ENCODE data around the gene RAB31. TPM values are rescaled to one million over a fixed set of nuclear protein-coding genes. Genes with fewer than 3 reads are reported as not detected.

Gene RAB31
- polyA plus RNA-seq = 40.4 to 53.9 TPM (median 47.0 TPM) in 3 replicates
- 13.5 TPM for polyA plus RNA-seq (2011; ENCODE audit: low read depth)
- 42.4 and 68.1 TPM in 2 replicates for polyA plus RNA-seq (2011; cell fraction: cytosol; rRNA removed)
- polyA plus RNA-seq (2011; cell fraction: nucleus; rRNA removed) = 64.7 and 66.8 TPM in 2 replicates
- 22.9 and 43.5 TPM in 2 replicates for polyA plus RNA-seq (2012; ENCODE audit: low replicate concordance)
- 24.2 to 57.1 TPM (median 52.3 TPM) in 3 replicates for polyA minus RNA-seq
- 36.8 TPM for polyA minus RNA-seq (2011; cell fraction: cytosol; rRNA and poly(A)+ RNA removed)
- 14.5 and 32.2 TPM in 2 replicates for polyA minus RNA-seq (2011; cell fraction: nucleus; rRNA and poly(A)+ RNA removed)

GRCh38 chr18:9708057-9708433, at the start of gene RAB31:
TSS of gene RAB31 (plus strand) at chr18:9708301. CDS start at chr18:9708406, 105 bp downstream.
- Histone ChIP-seq H2AFZ (ENCODE audit: control insufficient read depth, low read length) (peak within 1 kb of the TSS; percentile 82), H3K4me1 (ENCODE audit: control insufficient read depth, extremely low read depth, insufficient read depth, low read length) (peaks cover 34% of the 10 kb centered on the region), H3K9me1 (ENCODE audit: control insufficient read depth, extremely low read depth, insufficient read depth, low read length) (no peaks in the 10 kb centered on the region), H3K9me3 (ENCODE audit: control insufficient read depth, low read depth, low read length) (no peaks in the 10 kb centered on the region), H3K4me3 (ENCODE audit: control insufficient read depth in 2 of 3, extremely low read depth in 1 of 3, insufficient read depth in 2 of 3, low read depth in 1 of 3, low read length in 3 of 3) (peak within 1 kb of the TSS; percentile 70 to 90 (median 74)), H3K27me3 (ENCODE audit: control insufficient read depth, extremely low read depth, insufficient read depth, low read length) (no peaks in the 10 kb centered on the region), H3K36me3 (ENCODE audit: control insufficient read depth in 2 of 2, extremely low read depth in 1 of 2, insufficient read depth in 2 of 2, low read length in 2 of 2) (peaks cover 3 to 11% of the 10 kb centered on the region in 2 experiments), H3K27ac (ENCODE audit: control insufficient read depth, insufficient read depth, low read length) (peak within 1 kb of the TSS; percentile 37), H3K4me2 (ENCODE audit: control insufficient read depth, extremely low read depth, insufficient read depth, low read depth, low read length) (peak within 1 kb of the TSS; percentile 91), H3K79me2 (ENCODE audit: control insufficient read depth, insufficient read depth, low read length) (peaks cover 34% of the 10 kb centered on the region), H3K9ac (ENCODE audit: control insufficient read depth, extremely low read depth, insufficient read depth, low read length) (peak within 1 kb of the TSS; percentile 83), H4K20me1 (ENCODE audit: control insufficient read depth, extremely low read depth, insufficient read depth, low read length) (no peaks in the 10 kb centered on the region)
- TF ChIP-seq EZH2 (IDR thresholded peaks at IDR 0.05; ENCODE audit: low read length) (no peak), CTCF (optimal IDR thresholded peaks at IDR 0.05 in 1 of 3, IDR thresholded peaks at IDR 0.05 in 1 of 3, conservative IDR thresholded peaks at IDR 0.05 in 1 of 3; ENCODE audit: extremely low read depth in 1 of 3, insufficient read depth in 2 of 3, low read length in 3 of 3) (peak in 1 of 3 experiments; percentile 25)
- dilution Hi-C loops (cut with MboI; ENCODE audit: extremely low pct_ligation_motif_present, low sequenced_read_pairs) = no loop called here
- FAIRE-seq (no peak), DNase-seq (ENCODE audit: low read depth, low spot score) (no peak)

- Histone ChIP-seq H3K36me3 (ENCODE audit: control insufficient read depth in 2 of 2, extremely low read depth in 1 of 2, insufficient read depth in 2 of 2, low read length in 2 of 2) (no peaks in the 10 kb centered on the region), H3K4me2 (ENCODE audit: control insufficient read depth, extremely low read depth, insufficient read depth, low read depth, low read length) (no peak overlapping the region), H3K9ac (ENCODE audit: control insufficient read depth, extremely low read depth, insufficient read depth, low read length) (no peak overlapping the region), H3K4me3 (ENCODE audit: control insufficient read depth in 2 of 3, extremely low read depth in 1 of 3, insufficient read depth in 2 of 3, low read depth in 1 of 3, low read length in 3 of 3) (no peak overlapping the region), H4K20me1 (ENCODE audit: control insufficient read depth, extremely low read depth, insufficient read depth, low read length) (no peaks in the 10 kb centered on the region), H3K9me3 (ENCODE audit: control insufficient read depth, low read depth, low read length) (no peaks in the 10 kb centered on the region), H3K27me3 (ENCODE audit: control insufficient read depth, extremely low read depth, insufficient read depth, low read length) (no peaks in the 10 kb centered on the region), H3K9me1 (ENCODE audit: control insufficient read depth, extremely low read depth, insufficient read depth, low read length) (no peaks in the 10 kb centered on the region), H2AFZ (ENCODE audit: control insufficient read depth, low read length) (no peak overlapping the region), H3K4me1 (ENCODE audit: control insufficient read depth, extremely low read depth, insufficient read depth, low read length) (peaks cover 19% of the 10 kb centered on the region), H3K79me2 (ENCODE audit: control insufficient read depth, insufficient read depth, low read length) (no peaks in the 10 kb centered on the region), H3K27ac (ENCODE audit: control insufficient read depth, insufficient read depth, low read length) (peak overlapping the region; percentile 98)
- dilution Hi-C loops (cut with MboI; ENCODE audit: extremely low pct_ligation_motif_present, low sequenced_read_pairs) = no loop called here
- TF ChIP-seq EZH2 (IDR thresholded peaks at IDR 0.05; ENCODE audit: low read length) = no peak
- TF ChIP-seq CTCF (optimal IDR thresholded peaks at IDR 0.05 in 1 of 3, IDR thresholded peaks at IDR 0.05 in 1 of 3, conservative IDR thresholded peaks at IDR 0.05 in 1 of 3; ENCODE audit: extremely low read depth in 1 of 3, insufficient read depth in 2 of 3, low read length in 3 of 3) = no peak
- DNase-seq (ENCODE audit: low read depth, low spot score) = no peak
- no peak for FAIRE-seq
Measured at GRCh38 chr18:9659499-9660375, 48.4 kb upstream of the RAB31 start.

Data from keratinocyte (primary cell).